CD4-positive, alpha-beta T cell treated with Interleukin-17A for 1 hour (primary cell): ENCODE measurements around the gene TRIP11.

Experiments
- DNase-seq: peaks from one replicate; pipeline ENCODE4 v3.0.0-alpha.2; 2020

The TRIP11 gene

GRCh38 chr14:92009604-92010003 is 30.3 kb downstream of the TRIP11 start:
- no peak for DNase-seq

GRCh38 chr14:92005019-92005418 is 34.8 kb downstream of the TRIP11 start:
- no peak for DNase-seq

GRCh38 chr14:92004062-92004461 is 35.8 kb downstream of the TRIP11 start:
- no peak for DNase-seq

GRCh38 chr14:91998667-91999570 is 40.9 kb downstream of the TRIP11 start:
- peak; percentile 16 for DNase-seq

GRCh38 chr14:91997492-91997891 is 42.4 kb downstream of the TRIP11 start:
- DNase-seq: no peak

GRCh38 chr14:91996948-91997371 is 42.9 kb downstream of the TRIP11 start:
- peak; percentile 56 for DNase-seq

- DNase-seq: no peak
Measured at GRCh38 chr14:91987192-91987591, 52.7 kb downstream of the TRIP11 start.

- DNase-seq: no peak
Measured at GRCh38 chr14:91985521-91986255, 54.2 kb downstream of the TRIP11 start.

- DNase-seq: no peak
Measured at GRCh38 chr14:91985008-91985407, 54.9 kb downstream of the TRIP11 start.

GRCh38 chr14:91983588-91983987 is 56.3 kb downstream of the TRIP11 start:
- no peak for DNase-seq

GRCh38 chr14:91980157-91980556 is 59.7 kb downstream of the TRIP11 start:
- DNase-seq: no peak

- DNase-seq: no peak
Measured at GRCh38 chr14:91977884-91978283, 62.0 kb downstream of the TRIP11 start.

- DNase-seq: no peak
Measured at GRCh38 chr14:91975763-91976162, 64.1 kb downstream of the TRIP11 start.

- DNase-seq: no peak
Measured at GRCh38 chr14:91971188-91971778, 68.6 kb downstream of the TRIP11 start.

- DNase-seq: peak; percentile 55
Measured at GRCh38 chr14:91968280-91968679, 71.6 kb downstream of the TRIP11 start.

GRCh38 chr14:91964724-91965123 is 75.1 kb downstream of the TRIP11 start:
- DNase-seq: no peak

GRCh38 chr14:91964011-91964410 is 75.8 kb downstream of the TRIP11 start:
- no peak for DNase-seq

GRCh38 chr14:91963465-91963864 is 76.4 kb downstream of the TRIP11 start:
- no peak for DNase-seq

- DNase-seq: no peak
Measured at GRCh38 chr14:91961297-91962220, 78.3 kb downstream of the TRIP11 start.

- DNase-seq: no peak
Measured at GRCh38 chr14:91957876-91958313, 82.0 kb downstream of the TRIP11 start.

- DNase-seq: no peak
Measured at GRCh38 chr14:91956616-91957015, 83.2 kb downstream of the TRIP11 start.

GRCh38 chr14:91955168-91955567 is 84.7 kb downstream of the TRIP11 start:
- DNase-seq: no peak
